Measurements from ENCODE around the gene EBI3.
A peak's percentile ranks its signal among the peaks of the same experiment; 100 is the strongest.
"Not testable (repeated sequence)": the region's sequence is repeated elsewhere in the genome, so short reads cannot be mapped to it uniquely, and the experiment has no call there.

Gene EBI3

DNA sequence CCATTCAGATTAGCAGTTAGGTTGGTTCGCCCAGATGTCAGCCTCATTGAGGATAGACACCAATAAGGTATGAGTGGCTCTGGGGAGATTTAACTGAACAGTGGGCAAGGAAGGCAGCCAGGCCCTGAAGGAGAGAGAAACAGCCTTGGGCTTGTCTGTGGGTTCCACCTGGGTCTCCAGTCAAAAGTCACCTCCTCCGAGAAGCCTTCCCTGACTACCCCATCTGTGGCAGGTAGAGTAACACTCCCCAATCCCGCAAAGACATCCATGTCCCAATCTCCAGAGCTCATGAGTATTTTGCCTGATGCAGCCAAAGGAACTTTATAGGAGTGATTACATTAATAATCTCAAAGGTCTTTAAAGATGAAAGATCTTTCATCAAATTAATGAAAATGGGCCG, 9.5 kb downstream of the EBI3 start:
- DNase-seq (ENCODE audit: extremely low read depth, low read depth) = no peak
- no peak overlapping the region for H3K4me3 ChIP-seq (replicated peaks; ENCODE audit: low read depth, low read length)
- TF ChIP-seq CTCF (IDR thresholded peaks at IDR 0.05; ENCODE audit: low read depth, low read length, missing control alignments) = no peak

DNA sequence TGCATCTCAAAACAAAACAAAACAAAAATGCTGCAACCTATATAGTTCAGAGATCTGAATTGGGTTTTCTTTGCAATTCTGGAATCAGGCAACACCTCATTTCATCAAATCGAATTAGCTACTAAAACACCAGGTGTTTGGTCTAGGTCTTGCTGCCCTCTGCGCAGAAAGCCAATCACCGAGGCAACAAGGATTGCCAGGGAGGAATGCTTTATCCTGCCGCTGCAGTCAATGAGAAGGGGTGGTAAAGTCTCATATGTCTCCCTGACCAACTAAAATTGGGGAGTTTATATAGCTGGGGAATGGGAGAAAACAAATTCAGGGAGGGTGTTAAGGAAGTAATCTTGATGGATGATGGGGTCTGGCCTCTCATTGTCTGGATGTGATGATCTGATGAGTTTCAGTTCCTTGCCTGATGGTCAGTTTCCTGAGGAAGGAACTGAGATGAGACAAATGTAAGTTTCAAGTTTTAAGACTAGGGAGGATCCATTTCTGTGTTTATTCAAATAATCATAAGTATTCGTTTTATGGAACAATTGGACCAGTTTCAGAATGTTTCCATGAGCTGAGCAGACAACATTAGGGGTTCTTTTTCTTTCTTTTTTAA, 12.6 kb downstream of the EBI3 start:
- no peak for TF ChIP-seq CTCF (IDR thresholded peaks at IDR 0.05; ENCODE audit: low read depth, low read length, missing control alignments)
- DNase-seq (ENCODE audit: extremely low read depth, low read depth) = no peak
- H3K4me3 ChIP-seq (replicated peaks; ENCODE audit: low read depth, low read length) = no peak overlapping the region

DNA sequence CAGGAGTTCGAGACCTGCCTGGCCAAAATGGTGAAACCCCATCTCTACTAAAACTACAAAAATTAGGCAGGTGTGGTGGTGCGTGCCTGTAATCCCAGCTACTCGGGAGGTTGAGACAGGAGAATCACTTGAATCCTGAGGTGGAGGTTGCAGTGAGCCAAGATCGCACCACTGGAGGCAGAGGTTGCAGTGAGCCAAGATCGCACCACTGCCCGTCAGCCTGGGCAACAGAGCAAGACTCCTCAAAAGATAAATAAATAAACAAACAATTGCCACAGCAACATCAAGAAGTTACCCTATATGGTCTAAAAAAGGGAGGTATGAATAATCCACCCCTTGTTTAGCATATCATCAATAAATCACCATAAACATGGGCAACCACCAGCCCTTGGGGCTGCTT, 16.6 kb downstream of the EBI3 start:
- DNase-seq (ENCODE audit: extremely low read depth, low read depth); H3K4me3 ChIP-seq (replicated peaks; ENCODE audit: low read depth, low read length): not testable (repeated sequence)

- peak; percentile 67 for TF ChIP-seq CTCF (IDR thresholded peaks at IDR 0.05; ENCODE audit: low read depth, low read length, missing control alignments)
- peak; percentile 99 for DNase-seq (ENCODE audit: extremely low read depth, low read depth)
- peak within 1 kb of the TSS; percentile 78 for H3K4me3 ChIP-seq (replicated peaks; ENCODE audit: low read depth, low read length)
Observed at GRCh38 chr19:4246767-4247593, 17.7 kb downstream of the EBI3 start, which contains the start of gene YJU2. Gene YJU2, plus strand, starts transcription at chr19:4247080. Its CDS starts 67 bp downstream, at chr19:4247147.

GRCh38 chr19:4256563-4256962, 27.2 kb downstream of the EBI3 start:
- DNase-seq (ENCODE audit: extremely low read depth, low read depth) = no peak
- no peak overlapping the region for H3K4me3 ChIP-seq (replicated peaks; ENCODE audit: low read depth, low read length)
- peak; percentile 30 for TF ChIP-seq CTCF (IDR thresholded peaks at IDR 0.05; ENCODE audit: low read depth, low read length, missing control alignments)

- no peak overlapping the region for H3K4me3 ChIP-seq (replicated peaks; ENCODE audit: low read depth, low read length)
- TF ChIP-seq CTCF (IDR thresholded peaks at IDR 0.05; ENCODE audit: low read depth, low read length, missing control alignments) = no peak
- DNase-seq (ENCODE audit: extremely low read depth, low read depth) = no peak
Observed at GRCh38 chr19:4257025-4257424, 27.7 kb downstream of the EBI3 start.

DNA sequence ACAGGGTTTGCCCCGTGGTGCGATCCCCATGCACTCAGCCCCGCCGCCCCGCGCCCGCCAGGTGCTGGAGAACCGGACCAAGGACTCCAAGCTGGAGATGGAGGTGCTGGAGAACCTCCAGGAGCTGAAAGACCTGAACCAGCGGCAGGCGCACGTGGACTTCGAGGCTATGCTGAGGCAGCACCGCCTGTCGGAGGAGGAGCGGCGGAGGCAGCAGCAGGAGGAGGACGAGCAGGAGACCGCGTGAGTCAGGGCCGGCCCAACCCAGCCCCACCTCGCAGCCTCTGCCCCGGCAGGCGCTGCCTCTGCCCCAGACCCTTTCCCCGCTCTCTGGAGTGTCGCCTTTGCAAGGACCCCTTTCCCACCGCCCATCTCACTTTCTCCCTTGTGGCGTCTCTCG, 28.9 kb downstream of the EBI3 start:
- no peak for DNase-seq (ENCODE audit: extremely low read depth, low read depth)
- no peak overlapping the region for H3K4me3 ChIP-seq (replicated peaks; ENCODE audit: low read depth, low read length)
- no peak for TF ChIP-seq CTCF (IDR thresholded peaks at IDR 0.05; ENCODE audit: low read depth, low read length, missing control alignments)
